ENCODE measurements around the gene ZNF343. TPM values are rescaled to one million over a fixed set of nuclear protein-coding genes. Genes with fewer than 3 reads are reported as not detected.

ZNF343 gene
- polyA plus RNA-seq, 1 donor from 2014 or later = 8.5 TPM

- Mint-ChIP-seq H3K4me3 (no peak overlapping the region), H3K36me3 (peaks cover 3% of the 10 kb centered on the region), H3K27ac (no peak overlapping the region), H3K4me1 (no peaks in the 10 kb centered on the region), H3K9me3 (peaks cover 0 to 2% (median 0%) of the 10 kb centered on the region in 3 donors), H3K27me3 (no peaks in the 10 kb centered on the region)
Measured at GRCh38 chr20:2449386-2449785, 59.3 kb downstream of the ZNF343 start.

GRCh38 chr20:2446845-2447244 lies 61.9 kb downstream of the ZNF343 start:
- H3K9me3 Mint-ChIP-seq = peaks cover 0 to 2% (median 0%) of the 10 kb centered on the region in 3 donors
- no peaks in the 10 kb centered on the region for H3K4me1 Mint-ChIP-seq

More at GRCh38 chr20:2446845-2447244, 61.9 kb downstream of the ZNF343 start:
- Mint-ChIP-seq H3K27me3 (no peaks in the 10 kb centered on the region), H3K4me3 (no peak overlapping the region), H3K36me3 (peaks cover 3% of the 10 kb centered on the region), H3K27ac (peak overlapping the region in 1 of 3 donors; percentile 28)

Other genes with a start within 250 kb of the ZNF343 start
- not detected for gene TGM3, start 212.9 kb downstream of the ZNF343 start, polyA plus RNA-seq
- gene TGM6, start 128.0 kb downstream of the ZNF343 start, polyA plus RNA-seq = not detected
- 334 TPM for gene SNRPB, start 38.1 kb downstream of the ZNF343 start, polyA plus RNA-seq
- not detected for gene TMC2, start 27.7 kb upstream of the ZNF343 start, polyA plus RNA-seq
- gene NOP56, start 143.7 kb upstream of the ZNF343 start, polyA plus RNA-seq = 123 TPM
- 108 TPM for gene IDH3B, start 155.3 kb upstream of the ZNF343 start, polyA plus RNA-seq
- gene EBF4, start 183.9 kb upstream of the ZNF343 start, polyA plus RNA-seq = 1.1 TPM